HepG2 (cell line): ENCODE results near the gene SPNS2. TPM values are rescaled to one million over a fixed set of nuclear protein-coding genes. Genes with fewer than 3 reads are reported as not detected.

ENCODE experiments used
- ATAC-seq: fragments of 200-7000 bp; cut with Tn5 transposase; 3 replicates; pipeline ENCODE4 v1.9.1; 2020; ENCODE audit warnings: mild to moderate bottlenecking, moderate library complexity
- BruUV-seq: library from RNA; stranded (reverse); fragments of 400-500 nt; replicated peaks from 2 replicates; lab custom pipeline; 2021; lab: Mats Ljungman, UMichigan
- CTCF ChIA-PET: fragments of 300-600 bp; formaldehyde crosslinking; extraction: SDS; loops from one replicate; lab custom pipeline; 2021; ENCODE audit warnings: low total read pairs, inconsistent platforms, low intra/inter-chr PET ratio; lab: Yijun Ruan, JAX
- POLR2A ChIA-PET: fragments of 350-600 bp; sonication (Branson Sonifier 250); formaldehyde crosslinking; loops from one replicate; lab custom pipeline; 2020; ENCODE audit warnings: antibody characterized with exemption, inconsistent platforms; lab: Yijun Ruan, JAX
- DNase-seq: peaks from one replicate; pipeline ENCODE4 v3.0.0-alpha.2; 2015; ENCODE audit warnings: low spot score
- FAIRE-seq: peaks from 3 replicates; lab custom pipeline; 2011; peaks lifted over from hg19 to GRCh38; lab: Jason Lieb, UNC
- H2AFZ ChIP-seq: one replicate; pipeline ENCODE4 v1.6.1; 2011; ENCODE audit warnings: low read length, inconsistent platforms
- H3K27ac ChIP-seq: fragments of 300-600 bp; 3 replicates; pipeline ENCODE4 v1.8.0; 2011; ENCODE audit warnings: mixed run types, mild to moderate bottlenecking, mixed read lengths, low read length, inconsistent platforms; ENCODE audit not compliant: insufficient read depth; ENCODE audit errors: extremely low read length
- H3K27me3 ChIP-seq, 2 experiments: fragments of 200-600 bp in 1 of 2; 2 replicates in 1 of 2; 3 replicates in 1 of 2; pipeline versions ENCODE4 v1.6.0 to v1.8.0; 2011; ENCODE audit warnings: low read length in 2 of 2, mild to moderate bottlenecking in 2 of 2, moderate library complexity in 2 of 2, inconsistent platforms in 1 of 2; ENCODE audit not compliant: insufficient read depth in 2 of 2, control insufficient read depth in 1 of 2
- H3K36me3 ChIP-seq, 2 experiments: fragments of 200-600 bp in 1 of 2; replicated peaks in 1 of 2; 2 replicates in 1 of 2; 3 replicates in 1 of 2; pipeline versions ENCODE4 v1.5.1 to v1.8.0; 2011; ENCODE audit warnings: low read length in 2 of 2, inconsistent platforms in 1 of 2; ENCODE audit not compliant: insufficient read depth in 2 of 2, control insufficient read depth in 1 of 2
- H3K4me1 ChIP-seq: 2 replicates; pipeline ENCODE4 v1.5.1; 2012; ENCODE audit warnings: low read length, inconsistent platforms; ENCODE audit not compliant: insufficient read depth
- H3K4me2 ChIP-seq: 2 replicates; pipeline ENCODE4 v1.6.0; 2011; ENCODE audit warnings: low read depth, low read length, inconsistent platforms
- H3K4me3 ChIP-seq, 3 experiments: fragments of 200-600 bp in 1 of 3; sonication (generic), shearing (Covaris generic) in 1 of 3; replicated peaks in 1 of 3; 2 replicates each; pipeline ENCODE4 v1.5.1; 2011 to 2016; ENCODE audit warnings: low read length in 3 of 3, inconsistent platforms in 2 of 3, low read depth in 2 of 3, mild to moderate bottlenecking in 2 of 3, control low read depth in 1 of 3, mixed read lengths in 1 of 3; ENCODE audit not compliant: insufficient read depth in 1 of 3
- H3K79me2 ChIP-seq: one replicate; pipeline ENCODE4 v1.6.1; 2011; ENCODE audit warnings: low read length, inconsistent platforms; ENCODE audit not compliant: insufficient read depth
- H3K9ac ChIP-seq: 2 replicates; pipeline ENCODE4 v1.6.0; 2011; ENCODE audit warnings: mild to moderate bottlenecking, low read depth, low read length, inconsistent platforms; ENCODE audit not compliant: insufficient read depth
- H3K9me3 ChIP-seq: 2 replicates; pipeline ENCODE4 v1.5.1; 2012; ENCODE audit warnings: mild to moderate bottlenecking, low read length
- H4K20me1 ChIP-seq: 2 replicates; pipeline ENCODE4 v1.6.0; 2011; ENCODE audit warnings: inconsistent platforms, mild to moderate bottlenecking, low read length, moderate library complexity; ENCODE audit not compliant: insufficient read depth
- CHD4 ChIP-seq: fragments of 200-600 bp; sonication (generic); IDR thresholded peaks from 2 replicates; pipeline ENCODE4 v1.7.0; 2017; ENCODE audit warnings: mild to moderate bottlenecking, low read length, borderline replicate concordance
- ZNF543 ChIP-seq: sonication (generic); formaldehyde crosslinking; IDR thresholded peaks from 2 replicates; pipeline ENCODE4 v1.4.0; 2020; ENCODE audit warnings: mild to moderate bottlenecking, missing genetic modification reagents
- WGBS: methylation state at CpG from one replicate; pipeline ENCODE4 v1.1.6; 2017; ENCODE audit warnings: low lambda C conversion rate; 5-methylcytosine and 5-hydroxymethylcytosine counted together
- in situ Hi-C: cut with HindIII; loops from 2 replicates; pipeline ENCODE4 v1.10.0; 2017; ENCODE audit warnings: low pct_unique_long_range_greater_than_20kb; ENCODE audit not compliant: extremely low pct_ligation_motif_present
- intact Hi-C: fragments of 100-400 bp; cut with micrococcal nuclease; formaldehyde crosslinking; loops from one replicate; pipeline ENCODE4 v1.10.0; 2022; ENCODE audit not compliant: unreplicated experiment
- polyA plus RNA-seq, 8 experiments: library from polyadenylated mRNA; depleted of rRNA in 3 of 8; stranded (reverse) in 7 of 8; unstranded in 1 of 8; fragments of >200 nt; fragmentation: Illumina TruSeq in 4 of 8; extraction: Trizol in 4 of 8; gene quantifications; 2 replicates each; pipeline versions ENCODE4 v1.2.1 to v1.2.3, GENCODE V29; 2011 to 2016; ENCODE audit warnings: low read depth in 4 of 8, missing spikeins in 1 of 8, mixed read lengths in 1 of 8; ENCODE audit not compliant: insufficient read depth in 1 of 8
- total RNA-seq, 5 experiments: library from RNA; depleted of rRNA; stranded (reverse); fragments of >200 nt; fragmentation: Illumina TruSeq; extraction: Trizol; gene quantifications; 2 replicates each; pipeline ENCODE4 v1.2.3, GENCODE V29; 2016; ENCODE audit warnings: low read depth in 1 of 5
- TF ChIP-seq, protein P1 (sequence below): sonication (generic); formaldehyde crosslinking; IDR thresholded peaks from 2 replicates; pipeline ENCODE4 v1.8.1; 2022; ENCODE audit warnings: low read depth, mild to moderate bottlenecking, missing genetic modification reagents

The SPNS2 gene
- total and polyA plus RNA-seq, 2 of the 13 experiments (the other 11 are each of a cell fraction or from before 2014, with no cell fraction given) = 0.01 TPM; not detected in 1

DNA sequence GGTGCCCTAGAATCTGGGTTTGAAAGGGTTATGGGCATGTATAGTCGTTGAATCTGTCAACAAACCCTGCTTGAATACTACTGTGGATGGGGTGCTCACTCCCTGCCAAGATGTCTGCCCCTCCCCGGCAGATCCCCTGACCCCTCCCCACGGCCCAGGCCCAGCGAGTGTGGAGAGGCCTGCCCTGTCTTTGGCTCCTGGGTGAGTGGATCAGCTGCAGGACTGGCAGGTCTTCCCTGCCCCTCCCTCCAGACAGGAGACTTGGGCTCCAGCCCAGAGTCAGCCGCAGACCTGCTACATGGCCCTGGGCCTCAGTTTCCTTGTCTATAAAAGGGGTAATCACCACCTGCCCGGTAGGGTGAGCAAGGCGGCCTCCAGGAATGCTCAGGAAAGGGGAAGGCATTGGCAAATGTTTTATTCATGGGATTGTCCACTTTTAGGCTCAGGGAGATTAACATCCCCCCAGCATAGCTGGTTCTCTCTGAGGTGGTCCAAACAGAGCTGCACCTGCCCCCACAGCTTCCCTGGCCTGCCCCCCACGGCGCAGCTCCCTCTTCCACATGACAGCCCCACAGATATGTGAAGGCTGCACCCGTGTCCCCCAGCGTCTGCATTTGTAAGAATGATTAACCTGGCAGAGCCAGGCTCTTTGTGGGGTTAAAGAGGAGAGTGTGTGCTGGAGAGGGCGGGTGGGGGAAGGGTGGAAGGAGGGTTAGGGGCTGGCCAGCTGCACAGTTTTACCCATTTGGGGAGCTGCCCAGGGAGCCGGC lies 18.5 kb upstream of the SPNS2 start:
- CTCF ChIA-PET = no interaction called here
- POLR2A ChIA-PET = no interaction called here
- H3K36me3 ChIP-seq = no peaks in the 10 kb centered on the region
- ATAC-seq (peak; percentile 38; the same call in 2 of the 3 replicates), DNase-seq (no peak), FAIRE-seq (no peak)
- no peaks in the 10 kb centered on the region for H3K9me3 ChIP-seq
- TF ChIP-seq ZNF543 (CRISPR knock-in tag) (no peak), CHD4 (no peak)
- TF ChIP-seq, protein P1, sequence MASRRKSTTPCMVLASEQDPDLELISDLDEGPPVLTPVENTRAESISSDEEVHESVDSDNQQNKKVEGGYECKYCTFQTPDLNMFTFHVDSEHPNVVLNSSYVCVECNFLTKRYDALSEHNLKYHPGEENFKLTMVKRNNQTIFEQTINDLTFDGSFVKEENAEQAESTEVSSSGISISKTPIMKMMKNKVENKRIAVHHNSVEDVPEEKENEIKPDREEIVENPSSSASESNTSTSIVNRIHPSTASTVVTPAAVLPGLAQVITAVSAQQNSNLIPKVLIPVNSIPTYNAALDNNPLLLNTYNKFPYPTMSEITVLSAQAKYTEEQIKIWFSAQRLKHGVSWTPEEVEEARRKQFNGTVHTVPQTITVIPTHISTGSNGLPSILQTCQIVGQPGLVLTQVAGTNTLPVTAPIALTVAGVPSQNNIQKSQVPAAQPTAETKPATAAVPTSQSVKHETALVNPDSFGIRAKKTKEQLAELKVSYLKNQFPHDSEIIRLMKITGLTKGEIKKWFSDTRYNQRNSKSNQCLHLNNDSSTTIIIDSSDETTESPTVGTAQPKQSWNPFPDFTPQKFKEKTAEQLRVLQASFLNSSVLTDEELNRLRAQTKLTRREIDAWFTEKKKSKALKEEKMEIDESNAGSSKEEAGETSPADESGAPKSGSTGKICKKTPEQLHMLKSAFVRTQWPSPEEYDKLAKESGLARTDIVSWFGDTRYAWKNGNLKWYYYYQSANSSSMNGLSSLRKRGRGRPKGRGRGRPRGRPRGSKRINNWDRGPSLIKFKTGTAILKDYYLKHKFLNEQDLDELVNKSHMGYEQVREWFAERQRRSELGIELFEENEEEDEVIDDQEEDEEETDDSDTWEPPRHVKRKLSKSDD (CRISPR knock-in tag) = no peak
- intact Hi-C loops (loop anchor here (5.0 kb wide), 1 partner anchor 33 kb away; no protein-coding TSS in a partner anchor), in situ Hi-C loops (loop anchor here (5.0 kb wide), 1 partner anchor 43 kb away; no protein-coding TSS in a partner anchor)
- H3K4me2 ChIP-seq = peak overlapping the region; percentile 84
- peaks cover 1 to 49% of the 10 kb centered on the region in 2 experiments for H3K27me3 ChIP-seq
- no peaks in the 10 kb centered on the region for H4K20me1 ChIP-seq
- no TSS peak for BruUV-seq
- 6% methylated on average over 10 of the region's 13 CpGs for WGBS
- no peaks in the 10 kb centered on the region for H3K79me2 ChIP-seq
- H3K4me1 ChIP-seq = peaks cover 63% of the 10 kb centered on the region
- H2AFZ ChIP-seq = no peak overlapping the region
- H3K27ac ChIP-seq = no peak overlapping the region
- H3K4me3 ChIP-seq = peak overlapping the region; percentile 34 to 67 (median 37); a peak in 5 of 6 replicates
- H3K9ac ChIP-seq = no peak overlapping the region
